CD4-positive, alpha-beta T cell treated with Interleukin-6 for 4 hours (primary cell): ENCODE measurements around the gene AP1M2.
A peak's percentile ranks its signal among the peaks of the same experiment; 100 is the strongest.
"Not testable (repeated sequence)": the region's sequence is repeated elsewhere in the genome, so short reads cannot be mapped to it uniquely, and the experiment has no call there.

Experiments
- DNase-seq: peaks from one replicate; pipeline ENCODE4 v3.0.0-alpha.2; 2020; ENCODE audit warnings: mixed read lengths

Gene AP1M2

DNA sequence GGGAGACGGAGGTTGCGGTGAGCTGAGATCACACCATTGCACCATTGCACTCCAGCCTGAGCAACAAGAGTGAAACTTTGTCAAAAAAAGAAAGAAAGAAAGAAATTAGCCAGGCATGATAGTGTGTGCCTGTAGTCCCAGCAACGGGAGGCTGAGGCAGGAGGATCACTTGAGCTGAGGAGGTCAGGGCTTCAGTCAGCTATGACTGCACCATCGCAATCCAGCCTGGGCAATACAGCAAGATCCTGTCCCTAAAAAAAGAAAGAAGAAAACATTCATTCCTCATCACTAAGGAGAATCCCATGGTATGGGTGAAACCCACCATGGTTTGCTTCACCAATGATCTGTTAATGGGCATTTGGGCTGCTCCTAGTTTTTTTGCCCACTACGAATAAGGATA, 13.0 kb upstream of the AP1M2 start:
- DNase-seq: no peak

DNA sequence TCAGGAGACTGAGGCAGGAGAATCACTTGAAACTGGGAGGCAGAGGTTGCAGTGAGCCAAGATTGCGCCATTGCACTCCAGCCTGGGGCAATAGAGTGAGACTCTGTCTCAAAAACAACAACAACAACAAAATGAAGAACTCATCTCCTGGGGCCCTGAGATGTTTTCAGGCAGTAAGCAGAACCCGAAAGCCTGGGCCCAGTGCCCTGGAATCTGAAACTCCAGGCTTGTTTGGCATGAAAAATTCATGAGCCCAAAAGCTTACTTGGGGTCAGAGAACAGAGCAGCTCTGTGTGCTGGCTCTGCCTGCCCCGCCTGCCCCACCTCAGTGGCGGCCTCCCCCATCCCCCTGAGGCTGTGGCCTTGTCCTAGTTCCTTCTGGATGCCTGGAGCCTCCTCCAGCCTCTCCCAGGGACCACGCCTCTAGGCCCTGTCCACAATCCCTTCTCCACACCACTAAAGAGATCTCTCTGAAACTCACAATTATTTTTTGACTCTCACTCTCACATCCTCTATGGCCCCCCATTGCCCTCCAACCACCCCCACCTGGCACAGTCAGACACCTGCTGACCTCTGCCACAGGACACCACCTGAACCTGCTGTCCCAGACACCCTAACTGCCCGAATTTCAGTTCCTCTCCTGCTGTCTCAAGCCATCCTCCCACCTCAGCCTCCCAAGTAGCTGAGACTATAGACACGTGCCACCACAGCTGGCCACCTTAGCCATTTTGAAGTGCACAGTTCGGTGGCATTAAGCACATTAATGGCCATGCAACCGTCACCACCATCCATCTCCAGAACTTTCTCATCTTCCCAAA, 6.9 kb upstream of the AP1M2 start:
- DNase-seq: no peak

DNA sequence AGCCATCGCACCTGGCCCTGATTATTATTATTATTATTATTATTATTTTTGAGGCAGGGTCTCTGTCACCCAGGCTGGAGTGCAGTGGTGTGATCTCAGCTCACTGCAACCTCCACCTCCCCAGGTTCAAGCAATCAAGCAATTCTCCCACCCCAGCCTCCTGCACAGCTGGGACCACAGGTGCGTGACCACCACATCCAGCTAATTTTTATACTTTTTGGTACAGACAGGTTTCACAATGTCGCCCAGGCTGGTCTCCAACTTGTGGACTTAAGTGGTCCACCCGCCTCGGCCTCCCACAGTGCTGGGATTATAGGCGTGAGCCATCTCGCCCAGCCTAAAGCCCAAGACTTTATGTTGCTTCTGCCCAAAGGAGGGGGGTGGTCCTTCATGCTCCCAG, 6.0 kb upstream of the AP1M2 start:
- DNase-seq: no peak

DNA sequence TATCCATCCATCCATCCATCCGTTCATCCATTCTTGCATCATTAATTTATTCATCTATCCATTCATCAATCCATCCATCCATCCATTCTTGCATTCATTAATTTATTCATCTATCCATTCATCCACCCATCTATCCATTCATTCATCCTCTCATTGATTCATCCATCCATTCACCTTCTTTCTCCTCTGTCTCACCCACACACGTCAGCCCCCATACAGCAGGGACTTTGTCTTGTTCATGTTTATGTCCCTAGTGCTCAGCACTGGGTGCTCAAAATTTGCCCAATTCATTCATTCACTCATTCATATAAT, 683 bp upstream of the AP1M2 start:
- DNase-seq: no peak

DNA sequence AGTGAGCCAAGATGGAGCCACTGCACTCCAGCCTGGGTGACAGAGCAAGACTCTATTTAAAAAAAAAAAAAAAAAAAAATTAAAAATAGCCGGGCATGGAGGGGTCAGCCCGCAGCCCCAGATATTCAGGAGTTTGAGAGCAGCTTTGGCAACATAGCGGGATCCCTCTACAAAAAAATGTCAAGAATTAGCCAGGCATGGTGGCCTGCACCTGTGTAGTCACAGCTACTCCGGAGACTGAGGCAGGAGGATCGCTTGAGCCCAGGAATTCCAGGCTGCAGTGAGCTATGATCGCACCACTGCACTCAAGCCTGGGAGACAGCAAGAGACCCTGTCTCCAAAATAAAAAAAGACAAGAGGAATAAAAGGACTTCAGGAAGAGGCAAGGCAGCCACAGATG, 716 bp downstream of the AP1M2 start:
- no peak for DNase-seq

DNA sequence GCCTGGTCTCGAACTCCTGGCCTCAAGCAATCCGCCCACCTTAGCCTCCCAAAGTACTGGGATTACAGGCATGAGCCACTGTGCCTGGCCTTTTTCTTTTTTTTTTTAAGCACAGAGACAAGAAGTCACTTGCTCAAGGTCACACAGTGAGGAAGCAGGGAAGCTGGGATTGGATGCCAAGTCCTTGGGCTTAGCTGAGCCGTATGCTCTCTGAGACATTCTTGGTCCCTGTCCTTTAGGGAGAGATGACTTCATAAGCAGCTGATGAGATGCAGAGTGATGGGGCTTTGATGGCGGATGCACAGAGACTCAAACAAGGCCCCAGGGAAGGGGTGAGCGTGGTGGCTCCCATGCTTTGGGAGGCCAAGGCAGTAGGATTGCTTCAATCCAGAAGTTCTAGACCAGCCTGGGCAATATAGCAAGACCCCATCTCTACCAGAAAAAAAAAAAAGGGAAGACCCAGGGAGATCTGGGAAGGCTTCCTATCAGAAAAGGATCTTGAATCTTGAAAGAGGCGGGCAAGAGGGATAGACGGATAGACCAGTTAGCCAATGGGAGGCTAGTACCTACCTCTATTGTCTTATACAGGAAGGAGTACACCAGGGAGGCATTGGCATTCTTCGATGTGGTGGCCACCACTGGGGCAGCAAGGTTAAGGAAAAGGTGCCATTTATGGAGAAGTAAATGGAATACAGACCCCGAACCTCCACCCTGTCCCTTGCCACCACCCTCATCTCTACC, 3.9 kb downstream of the AP1M2 start:
- DNase-seq: no peak

DNA sequence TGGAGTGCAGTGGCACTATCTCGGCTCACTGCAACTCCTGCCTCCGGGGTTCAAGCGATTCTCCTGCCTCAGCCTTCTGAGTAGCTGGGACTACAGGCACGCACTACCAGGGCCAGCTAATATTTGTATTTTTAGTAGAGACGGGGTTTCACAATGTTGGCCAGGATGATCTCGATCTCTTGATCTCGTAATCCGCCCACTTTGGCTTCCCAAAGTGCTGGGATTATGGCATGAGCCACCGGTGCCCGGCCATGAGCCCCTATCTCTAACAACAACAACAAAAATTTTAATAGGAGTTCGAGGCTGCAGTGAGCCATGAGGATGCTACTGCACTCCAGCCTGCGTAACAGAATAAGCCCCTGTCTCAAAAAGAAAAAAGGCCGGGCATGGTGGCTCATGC, 5.0 kb downstream of the AP1M2 start:
- no peak for DNase-seq

DNA sequence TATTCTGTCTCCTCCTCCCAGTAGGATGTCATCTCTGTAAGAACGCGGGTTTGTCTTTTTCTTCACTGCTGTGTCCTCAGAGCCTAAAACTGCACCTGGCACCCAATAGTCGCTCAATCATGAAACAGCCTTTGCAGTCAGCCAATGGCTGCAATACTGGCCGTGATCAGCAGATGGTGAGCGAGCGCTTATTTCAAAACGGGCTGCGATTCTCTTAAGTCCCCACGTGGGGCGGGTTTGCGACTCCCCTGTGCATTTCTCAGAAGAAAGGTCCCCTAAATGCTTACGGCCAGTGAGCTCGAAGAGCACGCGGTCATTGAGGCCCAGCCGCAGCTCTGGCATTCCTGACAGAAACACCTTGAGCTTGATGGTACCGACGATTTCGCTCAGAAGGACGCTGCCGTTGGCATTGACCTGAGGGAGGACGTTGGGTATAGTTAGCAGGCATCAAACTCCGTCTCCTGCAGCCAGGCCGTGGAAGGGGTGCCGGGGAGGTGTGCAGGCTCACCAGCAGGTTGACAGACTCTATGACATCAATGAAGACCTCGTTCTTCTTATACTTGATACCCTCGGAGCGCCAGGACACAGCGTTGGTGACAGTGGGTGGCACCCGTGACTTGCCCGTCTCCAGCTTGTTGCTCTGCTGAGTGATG, 6.0 kb downstream of the AP1M2 start:
- peak; percentile 92 for DNase-seq

DNA sequence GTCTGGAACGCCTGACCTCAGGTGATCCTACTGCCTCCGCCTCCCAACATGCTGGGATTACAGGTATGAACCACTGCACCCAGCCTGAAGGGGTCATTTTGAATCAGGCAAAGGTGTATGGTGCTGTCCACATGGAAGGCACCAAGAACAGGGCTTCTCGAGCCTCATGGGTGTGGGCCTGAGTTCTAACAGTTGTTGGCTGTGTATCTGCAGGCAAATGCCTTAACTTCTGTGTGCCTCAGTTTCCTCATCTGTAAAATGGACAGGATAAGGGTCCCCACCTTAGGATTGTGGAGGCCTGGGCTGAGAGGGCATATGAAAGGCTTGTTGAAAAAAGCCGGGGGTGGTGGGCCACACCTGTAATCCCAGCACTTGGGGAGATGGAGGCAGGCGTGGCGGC, 9.2 kb downstream of the AP1M2 start:
- DNase-seq: no peak

DNA sequence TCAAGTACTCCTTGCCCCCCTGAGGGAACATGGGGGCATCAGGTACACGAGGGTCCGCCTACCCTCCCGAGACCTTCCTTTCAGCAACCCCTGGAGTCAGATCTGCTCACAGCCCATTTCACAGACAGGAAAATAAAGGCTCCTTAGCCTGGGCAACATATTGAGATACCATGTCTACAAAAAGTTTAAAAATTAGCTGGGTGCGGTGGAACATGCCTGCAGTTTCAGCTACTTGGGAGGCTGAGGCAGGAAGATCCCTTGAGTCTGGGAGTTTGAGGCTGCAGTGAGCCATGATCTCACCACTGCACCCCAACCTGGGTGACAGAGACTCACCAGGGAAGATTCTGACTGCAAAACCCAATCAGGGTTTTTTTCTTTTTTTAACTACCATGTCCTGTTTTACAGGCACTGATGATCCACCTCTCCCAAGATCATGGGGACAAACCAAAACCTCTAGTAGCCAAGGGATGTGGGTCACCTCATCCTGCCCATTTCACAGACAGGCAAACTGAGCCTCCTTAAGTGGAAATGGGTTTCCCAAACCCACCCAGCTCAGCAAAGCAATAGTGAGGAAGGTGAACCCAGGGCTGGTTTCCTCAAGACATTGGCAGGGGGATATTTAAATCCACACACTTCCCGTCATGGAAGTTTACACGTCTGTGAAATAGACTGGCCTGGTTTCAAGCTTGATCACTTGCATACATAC, 11.9 kb downstream of the AP1M2 start:
- DNase-seq: no peak

DNA sequence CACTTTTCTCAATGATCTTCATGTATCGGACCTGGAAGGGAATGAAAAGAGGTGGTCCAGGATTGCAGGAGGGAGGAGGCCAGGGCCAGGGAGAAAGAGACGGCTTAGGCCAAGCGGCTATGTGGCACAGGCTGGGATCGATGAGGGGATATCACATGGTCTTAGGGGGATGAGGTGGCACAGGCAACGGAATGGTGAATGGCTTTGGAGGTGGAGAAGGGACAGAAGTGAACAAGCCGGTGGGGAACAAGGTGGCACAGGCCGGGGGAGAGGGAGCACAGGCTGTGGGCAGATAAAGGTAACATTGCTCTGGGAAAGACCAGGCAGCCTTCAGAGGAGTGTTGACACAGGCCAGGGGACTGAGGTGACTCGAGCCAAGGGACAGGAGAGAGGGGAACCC, 12.7 kb downstream of the AP1M2 start:
- no peak for DNase-seq

DNA sequence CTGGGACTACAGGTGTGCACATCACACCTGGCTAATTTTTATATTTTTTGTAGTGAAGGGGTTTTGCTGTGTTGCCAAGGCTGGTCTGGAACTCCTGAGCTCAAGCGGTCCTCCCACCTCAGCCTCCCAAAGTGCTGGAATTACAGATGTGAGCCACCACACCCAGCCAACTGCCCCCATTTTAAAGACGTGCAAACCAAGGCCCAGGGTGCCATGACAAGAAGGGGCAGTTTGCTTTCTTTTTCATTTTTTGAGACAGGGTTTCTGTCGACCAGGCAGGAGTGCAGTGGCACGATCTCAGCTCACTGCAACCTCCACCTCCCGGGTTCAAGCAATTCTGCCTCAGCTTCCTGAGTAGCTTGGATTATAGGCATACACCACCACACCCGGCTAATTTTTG, 13.3 kb downstream of the AP1M2 start:
- DNase-seq: not testable (repeated sequence)

DNA sequence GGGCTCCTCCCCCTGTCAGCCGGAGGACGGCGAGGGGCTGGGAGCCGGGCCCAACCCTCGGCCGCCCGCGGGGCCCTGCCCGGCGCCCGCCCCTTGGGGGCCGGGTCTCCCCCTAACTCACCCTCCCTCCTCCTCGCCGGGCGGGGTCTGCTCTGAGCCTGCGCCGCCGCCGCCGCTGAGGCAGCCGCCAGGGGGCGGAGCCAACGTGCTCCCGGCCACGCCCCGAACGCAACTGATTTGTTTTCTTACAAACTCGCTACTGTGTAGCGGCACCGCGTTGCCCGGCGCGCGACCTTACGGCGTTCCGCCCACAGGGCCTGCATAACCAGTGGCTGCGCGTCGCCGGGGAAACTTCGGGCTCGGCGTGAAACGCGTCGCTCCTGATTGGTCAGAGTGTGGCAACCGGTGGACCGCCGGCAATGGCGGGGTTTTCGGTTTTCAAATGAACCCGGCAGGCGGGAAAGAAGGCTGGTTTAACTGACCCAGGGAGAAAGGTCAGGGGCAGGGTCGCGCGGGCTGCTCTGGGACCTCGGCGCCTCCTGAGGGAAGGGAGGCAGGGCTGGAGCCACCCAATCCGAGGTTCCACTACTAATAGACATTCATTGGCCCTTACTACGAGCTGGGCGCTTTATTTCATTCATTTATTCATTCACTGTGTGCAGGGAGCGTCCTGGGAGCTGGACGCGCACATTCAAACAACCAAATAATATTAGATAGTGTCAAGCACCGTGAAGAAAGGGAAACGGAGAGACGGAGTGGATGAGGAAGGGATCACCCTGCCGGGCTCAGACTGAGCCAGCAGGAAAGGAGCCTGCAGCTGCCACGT, 18.1 kb downstream of the AP1M2 start, which contains the start of gene CDKN2D:
TSS of gene CDKN2D (minus strand) at position 154 of the 826 bp plus-strand sequence. CDS start 326 bp downstream, outside the sequence.
- peak; percentile 100 for DNase-seq

DNA sequence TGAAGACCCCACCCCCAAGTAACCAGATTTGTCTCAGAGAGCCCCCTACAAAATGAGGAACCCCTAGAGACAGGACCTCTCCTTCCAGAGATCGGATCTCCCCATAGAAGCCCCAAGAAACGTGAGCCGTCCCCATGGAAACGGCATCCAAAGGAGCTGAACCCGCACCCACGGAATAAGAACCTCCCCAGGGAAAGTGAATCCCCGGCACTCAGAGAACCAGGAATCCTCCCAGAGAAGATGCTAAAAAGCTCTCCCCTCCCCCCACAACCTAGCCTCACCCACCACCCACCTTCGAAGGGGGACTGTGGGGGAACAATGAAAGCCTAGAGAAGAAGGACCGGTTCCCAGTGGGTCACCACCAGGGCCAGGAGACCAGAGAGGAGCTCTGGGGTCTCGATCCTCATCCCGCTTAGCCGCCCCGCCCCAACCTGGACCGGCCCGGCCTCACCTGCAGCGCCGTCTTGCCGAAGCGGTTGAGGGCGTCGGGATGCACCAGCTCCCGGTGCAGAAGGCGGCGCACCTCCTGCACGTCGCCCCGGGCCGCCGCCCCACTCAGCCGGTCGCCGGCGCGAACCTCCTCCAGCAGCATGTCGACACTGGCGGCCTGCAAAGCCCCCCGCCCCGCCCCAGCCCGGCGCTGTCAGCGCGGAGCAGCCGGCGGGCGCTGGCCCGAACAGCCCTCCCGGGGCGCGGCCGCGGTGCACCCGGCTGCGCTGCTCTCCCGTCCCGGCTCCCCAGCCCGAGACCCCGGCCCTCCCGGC, 18.9 kb downstream of the AP1M2 start:
- DNase-seq: peak; percentile 72

DNA sequence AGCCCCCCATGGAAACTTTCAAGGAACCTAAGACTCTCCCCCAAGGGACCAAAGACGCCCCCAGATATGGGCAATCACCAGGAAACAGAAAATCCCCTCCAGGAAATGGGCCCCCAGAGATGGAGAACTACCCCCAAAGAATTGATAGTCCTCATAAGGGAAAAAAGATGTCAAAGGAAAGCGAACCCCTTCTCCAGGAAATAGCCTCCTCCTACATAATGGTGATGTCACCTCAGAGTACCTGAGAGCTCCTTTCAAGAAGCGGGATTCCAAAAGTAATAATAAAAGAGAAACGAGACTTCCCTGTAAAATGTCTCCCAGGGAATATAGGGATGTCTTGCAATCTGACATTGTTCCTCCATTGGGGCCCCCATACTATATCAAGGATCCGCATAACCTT, 19.5 kb downstream of the AP1M2 start:
- no peak for DNase-seq

DNA sequence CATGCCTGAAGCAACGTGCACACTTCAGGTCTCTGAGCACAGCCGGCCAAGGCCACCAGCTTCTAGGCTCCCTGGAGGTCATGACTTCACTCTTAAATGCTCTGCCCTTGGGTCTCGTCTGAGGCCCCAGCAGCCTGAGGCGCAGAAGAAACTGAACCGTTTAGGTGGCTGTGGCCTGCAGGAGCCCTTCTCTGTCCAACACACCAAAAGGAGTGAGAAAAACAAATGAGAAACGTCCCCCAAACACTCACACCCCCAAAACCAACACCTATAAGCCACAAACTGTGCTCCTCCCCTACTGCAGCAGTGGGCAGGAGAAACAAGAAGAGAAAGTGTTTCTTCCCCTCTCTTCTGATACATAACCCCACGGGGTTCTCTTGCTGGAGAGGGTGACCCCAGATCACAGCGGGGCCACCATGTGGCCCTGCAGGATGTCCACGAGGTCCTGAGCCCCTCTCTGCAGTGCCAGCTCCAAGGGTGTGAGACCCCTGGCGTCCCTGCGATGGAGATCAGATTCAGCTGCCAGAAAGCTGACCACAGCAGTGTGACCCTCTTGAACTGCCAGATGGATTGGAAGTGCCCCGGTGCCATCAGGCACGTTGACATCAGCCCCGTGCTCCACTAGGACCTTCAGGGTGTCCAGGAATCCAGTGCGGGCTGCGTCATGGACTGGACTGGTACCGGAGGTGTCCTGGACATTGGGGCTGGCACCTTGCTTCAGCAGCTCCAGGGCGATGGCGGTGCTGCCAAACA, 20.3 kb downstream of the AP1M2 start:
- DNase-seq: peak; percentile 39

DNA sequence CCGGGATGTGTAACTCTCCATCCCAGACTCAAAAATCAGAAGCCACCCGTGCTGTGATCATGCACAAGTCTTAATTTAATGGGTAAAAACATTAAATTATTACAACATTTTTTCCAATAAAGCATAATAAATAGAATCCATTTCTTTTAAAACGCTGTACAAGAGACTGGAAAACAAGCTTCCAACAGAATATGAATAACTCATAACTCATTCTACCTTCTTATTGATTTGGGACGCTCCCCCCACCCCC, 20.8 kb downstream of the AP1M2 start:
- no peak for DNase-seq

DNA sequence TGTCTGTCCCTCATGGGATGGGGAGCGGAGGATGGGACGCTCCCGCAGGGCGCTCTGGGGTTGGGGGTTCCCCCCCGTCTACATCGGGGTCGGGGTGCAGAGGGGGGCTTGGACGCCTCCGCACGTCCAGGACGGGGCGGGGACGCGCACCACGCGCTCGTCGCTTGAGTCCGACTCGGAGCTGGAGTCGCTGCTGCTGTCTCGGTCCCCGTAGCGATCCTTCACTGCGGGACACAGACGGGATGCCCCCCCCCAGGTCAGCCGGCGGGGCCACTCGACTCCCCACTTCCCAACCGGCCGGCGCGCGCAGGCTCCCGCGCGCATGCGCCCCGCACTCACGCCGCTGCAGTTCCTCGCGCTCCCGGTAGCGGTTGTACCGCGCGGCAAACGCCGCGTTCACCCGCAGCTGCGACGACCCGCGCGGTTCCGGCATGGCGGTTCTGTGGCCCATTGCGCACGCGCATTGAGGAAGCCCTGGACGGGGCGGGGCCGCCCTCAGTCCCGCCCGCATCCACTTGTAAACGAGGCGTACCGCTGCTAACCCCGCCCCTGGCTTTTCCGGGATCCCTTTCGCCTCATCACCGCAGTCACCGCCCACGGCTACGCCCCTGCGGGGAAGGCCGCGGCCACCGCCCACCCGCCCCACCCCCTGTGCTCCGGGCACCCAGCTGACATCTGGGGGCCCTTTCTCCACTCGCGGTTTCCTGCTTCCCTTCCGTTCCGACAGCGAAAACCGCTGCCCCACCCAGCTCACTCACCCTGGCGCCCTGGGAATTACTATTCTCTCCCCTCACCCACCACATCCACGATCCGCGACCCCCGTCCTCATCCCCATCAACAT, 21.3 kb downstream of the AP1M2 start, which contains the start of gene KRI1:
TSS of gene KRI1 (minus strand) at position 444 of the 841 bp plus-strand sequence. CDS start at position 433, 11 bp downstream.
- peak; percentile 100 for DNase-seq

DNA sequence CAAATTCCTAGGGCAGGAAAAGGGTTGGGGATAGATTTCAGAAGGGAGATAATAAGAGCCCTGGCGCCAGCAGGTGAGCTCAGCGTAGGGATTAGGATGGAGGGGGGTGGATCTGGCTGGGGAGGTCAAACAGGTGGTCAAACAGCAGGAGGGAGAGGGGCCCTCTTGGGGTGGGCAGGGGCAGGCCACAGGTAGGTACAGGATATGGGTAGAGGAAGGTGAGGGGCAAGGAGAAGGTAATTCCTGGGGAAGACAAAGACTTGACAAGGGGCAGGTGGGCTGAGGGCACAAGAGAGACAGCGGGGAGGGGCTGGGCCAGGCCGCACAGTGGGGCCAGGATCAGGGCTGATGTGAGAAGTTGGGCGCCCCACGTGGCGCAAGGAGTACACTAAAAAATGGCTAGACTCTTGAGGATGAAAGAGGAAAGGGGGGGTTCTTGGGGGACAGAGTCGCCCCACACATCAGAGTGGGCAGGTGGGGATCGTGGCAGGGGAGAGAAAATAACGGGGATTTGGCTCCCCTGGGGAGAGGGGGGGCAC, 22.0 kb downstream of the AP1M2 start:
- peak; percentile 70 for DNase-seq

DNA sequence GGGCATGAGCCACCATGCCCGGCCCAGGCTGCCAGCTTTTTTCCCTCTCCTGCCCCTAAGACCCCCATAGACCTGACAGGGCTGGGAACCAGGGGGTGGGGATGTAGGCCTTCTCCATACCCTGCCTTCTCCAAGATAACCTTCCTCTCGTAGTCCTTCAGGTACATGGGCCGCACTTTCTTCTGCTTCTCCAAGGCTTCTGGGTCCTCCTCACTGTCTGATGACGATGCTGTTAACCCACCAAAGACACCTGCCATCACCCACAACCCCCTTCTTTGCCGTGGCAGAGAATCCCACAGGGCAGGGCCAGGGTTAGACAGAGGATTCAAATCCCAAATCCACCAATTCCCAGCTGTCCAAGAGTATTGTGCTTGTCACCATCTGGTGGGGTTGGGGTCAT, 24.5 kb downstream of the AP1M2 start:
- DNase-seq: no peak
